BJ (cell line): ENCODE results near the gene PTPRE. TPM values are rescaled to one million over a fixed set of nuclear protein-coding genes. Genes with fewer than 3 reads are reported as not detected.

ENCODE experiments used
- CTCF ChIA-PET: fragments of 350-600 bp; formaldehyde crosslinking; extraction: SDS; loops from one replicate; lab custom pipeline; 2021; ENCODE audit warnings: antibody characterized with exemption, inconsistent platforms; lab: Yijun Ruan, JAX
- POLR2A ChIA-PET: fragments of 300-600 bp; sonication (Branson Sonifier 250); formaldehyde crosslinking; extraction: SDS; loops from one replicate; lab custom pipeline; 2021; ENCODE audit warnings: antibody characterized with exemption; lab: Charles Lee
- DNase-seq: peaks from one replicate; pipeline ENCODE4 v3.0.0-alpha.2; 2011; ENCODE audit warnings: low read depth
- H3K27me3 ChIP-seq: 2 replicates; pipeline ENCODE4 v1.6.0; 2011; ENCODE audit warnings: low read length; ENCODE audit not compliant: control insufficient read depth, insufficient read depth
- H3K36me3 ChIP-seq: 2 replicates; pipeline ENCODE4 v1.5.1; 2011; ENCODE audit warnings: low read length; ENCODE audit not compliant: control insufficient read depth, insufficient read depth
- H3K4me3 ChIP-seq: 2 replicates; pipeline ENCODE4 v1.5.1; 2011; ENCODE audit warnings: low read depth, mild to moderate bottlenecking, control low read depth, low read length
- polyA plus RNA-seq: library from polyadenylated mRNA; depleted of rRNA; stranded (reverse); fragments of >200 nt; gene quantifications from 2 replicates; pipeline ENCODE4 v1.2.3, GENCODE V29; 2011
- TF ChIP-seq, protein P1 (sequence below): IDR thresholded peaks from 2 replicates; pipeline ENCODE4 v1.5.1; 2011; ENCODE audit warnings: low read depth, mild to moderate bottlenecking, control low read depth, inconsistent platforms, low read length, moderate library complexity; ENCODE audit not compliant: insufficient read depth

Gene PTPRE
- polyA plus RNA-seq, 1 experiment: 0.09 TPM

DNA sequence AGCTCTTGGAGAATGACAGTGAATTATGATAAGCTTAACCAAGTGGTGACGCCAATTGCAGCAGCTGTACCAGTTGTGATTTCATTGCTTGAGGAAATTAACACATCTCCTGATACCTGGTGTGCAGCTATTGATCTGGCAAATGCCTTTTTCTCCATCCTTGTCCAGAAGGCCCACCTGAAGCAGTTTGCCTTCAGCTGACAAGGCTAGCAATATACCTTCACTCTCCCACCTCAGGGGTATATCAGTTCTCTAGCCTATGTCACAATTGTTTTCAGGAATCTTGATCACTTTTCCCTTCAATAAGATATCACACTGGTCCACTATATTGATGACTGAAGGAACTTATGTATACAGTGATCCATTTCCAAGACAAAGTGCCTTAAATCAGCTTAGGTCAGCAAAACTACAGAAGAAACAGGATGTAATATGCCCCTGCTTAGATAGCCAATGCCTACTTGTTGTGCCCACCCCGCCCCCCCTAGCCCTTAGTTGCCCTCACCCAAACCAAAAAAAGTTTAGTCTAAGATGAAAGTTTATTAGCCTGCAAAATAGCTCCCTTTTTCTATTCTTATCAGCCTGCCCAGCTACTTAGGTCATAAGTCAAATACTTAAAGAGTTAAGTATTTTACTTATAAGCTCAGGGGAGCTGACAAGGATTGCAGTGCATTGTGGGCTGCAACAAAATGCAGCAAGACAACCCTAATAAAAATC lies 45.1 kb downstream of the PTPRE start:
- H3K27me3 ChIP-seq: no peaks in the 10 kb centered on the region
- TF ChIP-seq, protein P1, sequence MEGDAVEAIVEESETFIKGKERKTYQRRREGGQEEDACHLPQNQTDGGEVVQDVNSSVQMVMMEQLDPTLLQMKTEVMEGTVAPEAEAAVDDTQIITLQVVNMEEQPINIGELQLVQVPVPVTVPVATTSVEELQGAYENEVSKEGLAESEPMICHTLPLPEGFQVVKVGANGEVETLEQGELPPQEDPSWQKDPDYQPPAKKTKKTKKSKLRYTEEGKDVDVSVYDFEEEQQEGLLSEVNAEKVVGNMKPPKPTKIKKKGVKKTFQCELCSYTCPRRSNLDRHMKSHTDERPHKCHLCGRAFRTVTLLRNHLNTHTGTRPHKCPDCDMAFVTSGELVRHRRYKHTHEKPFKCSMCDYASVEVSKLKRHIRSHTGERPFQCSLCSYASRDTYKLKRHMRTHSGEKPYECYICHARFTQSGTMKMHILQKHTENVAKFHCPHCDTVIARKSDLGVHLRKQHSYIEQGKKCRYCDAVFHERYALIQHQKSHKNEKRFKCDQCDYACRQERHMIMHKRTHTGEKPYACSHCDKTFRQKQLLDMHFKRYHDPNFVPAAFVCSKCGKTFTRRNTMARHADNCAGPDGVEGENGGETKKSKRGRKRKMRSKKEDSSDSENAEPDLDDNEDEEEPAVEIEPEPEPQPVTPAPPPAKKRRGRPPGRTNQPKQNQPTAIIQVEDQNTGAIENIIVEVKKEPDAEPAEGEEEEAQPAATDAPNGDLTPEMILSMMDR: no peak
- H3K36me3 ChIP-seq: no peaks in the 10 kb centered on the region
- CTCF ChIA-PET: no interaction called here
- DNase-seq: no peak
- POLR2A ChIA-PET: no interaction called here
- no peak overlapping the region for H3K4me3 ChIP-seq

DNA sequence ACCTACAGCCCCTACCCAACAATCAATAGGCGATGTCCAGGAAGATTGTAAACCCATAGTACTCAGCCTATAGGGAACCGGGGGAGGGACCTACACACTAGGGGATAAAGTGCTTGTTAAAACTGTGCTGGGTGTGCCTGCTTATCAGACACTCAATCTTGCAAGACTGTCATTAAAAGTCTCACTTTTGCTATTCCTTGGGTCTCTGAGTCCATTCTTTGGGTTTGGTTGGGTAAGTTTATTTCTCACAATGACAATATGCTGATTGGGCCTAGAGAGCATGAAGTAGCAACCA lies 45.6 kb downstream of the PTPRE start:
- ChIA-PET CTCF (no interaction called here), POLR2A (no interaction called here)
- Histone ChIP-seq H3K27me3 (no peaks in the 10 kb centered on the region), H3K36me3 (no peaks in the 10 kb centered on the region), H3K4me3 (no peak overlapping the region)
- TF ChIP-seq, protein P1: no peak
- no peak for DNase-seq

DNA sequence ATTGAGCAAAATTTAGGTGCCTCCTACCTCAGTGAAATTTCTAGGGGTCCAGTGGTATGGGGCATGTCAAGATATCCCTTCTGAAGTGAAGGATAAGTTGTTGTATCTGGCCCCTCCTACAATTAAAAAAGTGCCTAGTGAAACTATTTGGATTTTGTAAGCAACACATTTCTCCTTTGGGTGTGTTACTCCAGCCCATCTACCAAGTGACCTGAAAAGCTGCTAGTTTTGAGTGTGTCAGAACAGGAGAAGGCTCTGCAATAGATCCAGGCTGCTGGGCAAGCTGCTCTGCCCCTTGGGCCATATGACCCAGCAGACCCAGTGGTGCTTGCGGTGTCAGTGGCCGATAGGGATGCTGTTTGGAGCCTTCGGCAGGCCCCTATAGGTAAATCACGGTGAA lies 46.0 kb downstream of the PTPRE start:
- H3K36me3 ChIP-seq: no peaks in the 10 kb centered on the region
- no peaks in the 10 kb centered on the region for H3K27me3 ChIP-seq

DNA sequence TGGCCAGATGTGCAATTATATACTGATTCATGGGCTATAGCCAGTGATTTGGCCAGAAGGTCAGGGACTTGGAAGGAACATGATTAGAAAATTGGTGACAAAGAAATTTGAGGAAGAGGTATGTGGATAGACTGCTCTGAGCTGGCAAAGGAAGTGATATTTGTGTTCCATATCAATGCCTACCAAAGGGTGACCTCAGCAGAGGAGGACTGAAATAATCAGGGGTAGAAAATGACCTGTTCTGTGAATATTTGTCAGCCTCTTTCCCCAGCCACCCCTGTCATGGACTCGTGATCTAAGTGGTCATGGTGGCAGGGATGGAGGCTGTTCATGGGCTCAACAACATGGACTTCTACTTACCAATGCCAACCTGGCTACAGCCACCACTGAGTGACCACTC lies 47.0 kb downstream of the PTPRE start:
- no peaks in the 10 kb centered on the region for H3K27me3 ChIP-seq
- ChIA-PET POLR2A (no interaction called here), CTCF (interaction anchor here (0.6 kb wide), 1 partner anchor 12 kb away, joined by 3 read pairs; no protein-coding TSS in a partner anchor)

More for the DNA sequence above, 46.0 kb downstream of the PTPRE start:
- no peak for DNase-seq
- TF ChIP-seq, protein P1: no peak
- ChIA-PET POLR2A (no interaction called here), CTCF (no interaction called here)
- no peak overlapping the region for H3K4me3 ChIP-seq

DNA sequence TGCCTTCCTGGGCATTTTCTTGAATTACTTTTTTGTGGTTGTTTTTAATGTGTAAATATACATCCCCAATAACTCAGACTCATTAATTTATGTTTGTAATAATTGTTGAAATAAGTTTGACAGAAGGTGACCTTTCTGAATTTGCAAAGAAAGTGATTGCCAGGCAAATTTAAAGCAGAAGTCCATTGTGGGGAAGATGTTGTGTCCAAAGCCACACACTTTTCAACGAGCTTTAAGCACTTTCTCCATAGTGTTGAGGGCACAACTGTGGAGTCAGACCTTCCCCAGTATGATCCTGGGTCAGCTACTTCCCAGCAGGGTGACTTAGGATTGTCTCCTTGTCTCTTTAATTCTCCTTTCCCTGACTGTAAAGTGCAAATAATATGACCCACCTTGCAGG lies 52.5 kb downstream of the PTPRE start:
- Histone ChIP-seq H3K36me3 (no peaks in the 10 kb centered on the region), H3K4me3 (no peak overlapping the region), H3K27me3 (no peaks in the 10 kb centered on the region)
- POLR2A ChIA-PET: no interaction called here
- CTCF ChIA-PET: no interaction called here
- DNase-seq: no peak
- TF ChIP-seq, protein P1: no peak

More for the DNA sequence above, 47.0 kb downstream of the PTPRE start:
- DNase-seq: no peak
- Histone ChIP-seq H3K36me3 (no peaks in the 10 kb centered on the region), H3K4me3 (no peak overlapping the region)
- TF ChIP-seq, protein P1: no peak
